Panc1 (cell line): Measurements from ENCODE around the gene UBL5. TPM values are rescaled to one million over a fixed set of nuclear protein-coding genes. Genes with fewer than 3 reads are reported as not detected.

ENCODE experiments used
- ATAC-seq: fragments of 200-7000 bp; cut with Tn5 transposase; 2 replicates; pipeline ENCODE4 v1.9.1; 2020; ENCODE audit warnings: mild to moderate bottlenecking, moderate library complexity
- BruUV-seq: library from RNA; stranded (reverse); fragments of 400-500 nt; replicated peaks from 2 replicates; lab custom pipeline; 2021; lab: Mats Ljungman, UMichigan
- CTCF ChIA-PET: fragments of 300-600 bp; sonication (Branson Sonifier 250); formaldehyde crosslinking; loops from one replicate; lab custom pipeline; 2022; ENCODE audit warnings: antibody characterized with exemption; lab: Charles Lee
- POLR2A ChIA-PET: fragments of 300-600 bp; sonication (Branson Sonifier 250); formaldehyde crosslinking; loops from one replicate; lab custom pipeline; 2022; ENCODE audit warnings: antibody characterized with exemption; lab: Charles Lee
- DNase-seq: peaks from one replicate; pipeline ENCODE4 v3.0.0-alpha.2; 2010; ENCODE audit warnings: low read depth, low spot score
- H3K27ac ChIP-seq: 2 replicates; pipeline ENCODE4 v1.5.1; 2011; ENCODE audit warnings: mild to moderate bottlenecking, low read length, inconsistent platforms
- H3K27me3 ChIP-seq: fragments of 200-500 bp; sonication (Bioruptor generic); 2 replicates; pipeline ENCODE4 v1.6.0; 2014; ENCODE audit warnings: low read length, inconsistent platforms; ENCODE audit not compliant: control insufficient read depth, insufficient read depth
- H3K36me3 ChIP-seq: fragments of 200-500 bp; sonication (Bioruptor generic); 2 replicates; pipeline ENCODE4 v1.5.1; 2014; ENCODE audit warnings: inconsistent platforms, mild to moderate bottlenecking, low read length, moderate library complexity; ENCODE audit not compliant: control insufficient read depth, insufficient read depth
- H3K4me1 ChIP-seq: 2 replicates; pipeline ENCODE4 v1.5.1; 2011; ENCODE audit warnings: inconsistent platforms, mild to moderate bottlenecking, low read length, moderate library complexity; ENCODE audit not compliant: control insufficient read depth, insufficient read depth
- H3K4me3 ChIP-seq, 2 experiments: 2 replicates each; pipeline ENCODE4 v1.5.1; 2011 to 2012; ENCODE audit warnings: low read depth in 2 of 2, low read length in 2 of 2, mild to moderate bottlenecking in 2 of 2, inconsistent platforms in 1 of 2, moderate library complexity in 1 of 2
- H3K9me3 ChIP-seq: fragments of 200-500 bp; sonication (Bioruptor generic); 2 replicates; pipeline ENCODE4 v1.5.1; 2014; ENCODE audit warnings: low read depth, mild to moderate bottlenecking, inconsistent platforms, low read length, moderate library complexity; ENCODE audit not compliant: control insufficient read depth, insufficient read depth
- POLR2AphosphoS5 ChIP-seq: IDR thresholded peaks from 2 replicates; pipeline ENCODE4 v1.6.1; 2012; ENCODE audit warnings: mild to moderate bottlenecking, low read depth, low read length, moderate library complexity
- SIN3A ChIP-seq: IDR thresholded peaks from 2 replicates; pipeline ENCODE4 v1.6.1; 2012; ENCODE audit warnings: low read depth, mild to moderate bottlenecking, low read length, moderate library complexity, borderline replicate concordance; ENCODE audit not compliant: insufficient read depth
- TCF7L2 ChIP-seq: IDR thresholded peaks from 2 replicates; pipeline ENCODE4 v1.6.1; 2011; ENCODE audit warnings: mild to moderate bottlenecking, low read depth, low read length, inconsistent platforms
- in situ Hi-C: cut with HindIII; loops from 2 replicates; pipeline ENCODE4 v1.10.0; 2016; ENCODE audit warnings: low sequenced_read_pairs, low pct_unique_long_range_greater_than_20kb
- intact Hi-C: fragments of 100-400 bp; cut with micrococcal nuclease; formaldehyde crosslinking; loops from one replicate; pipeline ENCODE4 v1.10.0; 2022; ENCODE audit not compliant: unreplicated experiment
- total RNA-seq: library from RNA; stranded (reverse); gene quantifications from one replicate; pipeline ENCODE4 v1.2.1, GENCODE V29; 2021; ENCODE audit not compliant: unreplicated experiment
- TF ChIP-seq, protein P1 (sequence below): fragments of 450-650 bp; IDR thresholded peaks from 2 replicates; pipeline ENCODE4 v1.5.1; 2017; ENCODE audit warnings: mild to moderate bottlenecking
- TF ChIP-seq, protein P2 (sequence below), 2 experiments: IDR thresholded peaks; 2 replicates each; pipeline ENCODE4 v1.6.1; 2011 to 2012; ENCODE audit warnings: low read depth in 2 of 2, control low read depth in 1 of 2, low read length in 1 of 2, mild to moderate bottlenecking in 1 of 2, moderate library complexity in 1 of 2; ENCODE audit not compliant: insufficient read depth in 1 of 2

UBL5 gene
- total RNA-seq, 1 experiment from 2014 or later, result 379 TPM

DNA sequence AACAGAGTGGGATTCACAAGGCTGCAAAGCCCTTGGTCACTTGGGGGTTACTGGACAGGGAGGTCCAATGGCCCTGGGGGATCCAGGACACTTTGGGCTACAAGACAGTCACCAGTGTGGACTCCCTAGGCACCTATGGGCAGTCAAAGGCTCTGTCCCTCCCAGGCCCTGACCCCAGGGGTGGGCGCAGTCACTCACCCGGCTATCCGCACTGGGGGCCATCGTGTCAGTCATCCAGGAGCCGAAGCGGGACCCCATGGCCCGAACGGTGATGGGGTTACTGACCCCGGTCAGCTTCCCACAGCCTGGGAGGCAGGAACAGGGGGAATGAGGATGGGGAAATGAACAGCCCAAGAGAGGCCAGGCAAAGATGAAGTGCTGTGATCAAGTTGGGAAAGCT, 28.9 kb downstream of the UBL5 start:
- Histone ChIP-seq H3K4me1 (no peaks in the 10 kb centered on the region), H3K27ac (no peak overlapping the region), H3K36me3 (no peaks in the 10 kb centered on the region), H3K9me3 (no peaks in the 10 kb centered on the region), H3K4me3 (no peak overlapping the region), H3K27me3 (no peaks in the 10 kb centered on the region)
- no peak for ATAC-seq
- ChIA-PET POLR2A (no interaction called here), CTCF (no interaction called here)
- TF ChIP-seq, protein P1, sequence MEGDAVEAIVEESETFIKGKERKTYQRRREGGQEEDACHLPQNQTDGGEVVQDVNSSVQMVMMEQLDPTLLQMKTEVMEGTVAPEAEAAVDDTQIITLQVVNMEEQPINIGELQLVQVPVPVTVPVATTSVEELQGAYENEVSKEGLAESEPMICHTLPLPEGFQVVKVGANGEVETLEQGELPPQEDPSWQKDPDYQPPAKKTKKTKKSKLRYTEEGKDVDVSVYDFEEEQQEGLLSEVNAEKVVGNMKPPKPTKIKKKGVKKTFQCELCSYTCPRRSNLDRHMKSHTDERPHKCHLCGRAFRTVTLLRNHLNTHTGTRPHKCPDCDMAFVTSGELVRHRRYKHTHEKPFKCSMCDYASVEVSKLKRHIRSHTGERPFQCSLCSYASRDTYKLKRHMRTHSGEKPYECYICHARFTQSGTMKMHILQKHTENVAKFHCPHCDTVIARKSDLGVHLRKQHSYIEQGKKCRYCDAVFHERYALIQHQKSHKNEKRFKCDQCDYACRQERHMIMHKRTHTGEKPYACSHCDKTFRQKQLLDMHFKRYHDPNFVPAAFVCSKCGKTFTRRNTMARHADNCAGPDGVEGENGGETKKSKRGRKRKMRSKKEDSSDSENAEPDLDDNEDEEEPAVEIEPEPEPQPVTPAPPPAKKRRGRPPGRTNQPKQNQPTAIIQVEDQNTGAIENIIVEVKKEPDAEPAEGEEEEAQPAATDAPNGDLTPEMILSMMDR, result no peak
- TF ChIP-seq SIN3A (no peak), POLR2AphosphoS5 (no peak), TCF7L2 (no peak)
- TF ChIP-seq, protein P2, sequence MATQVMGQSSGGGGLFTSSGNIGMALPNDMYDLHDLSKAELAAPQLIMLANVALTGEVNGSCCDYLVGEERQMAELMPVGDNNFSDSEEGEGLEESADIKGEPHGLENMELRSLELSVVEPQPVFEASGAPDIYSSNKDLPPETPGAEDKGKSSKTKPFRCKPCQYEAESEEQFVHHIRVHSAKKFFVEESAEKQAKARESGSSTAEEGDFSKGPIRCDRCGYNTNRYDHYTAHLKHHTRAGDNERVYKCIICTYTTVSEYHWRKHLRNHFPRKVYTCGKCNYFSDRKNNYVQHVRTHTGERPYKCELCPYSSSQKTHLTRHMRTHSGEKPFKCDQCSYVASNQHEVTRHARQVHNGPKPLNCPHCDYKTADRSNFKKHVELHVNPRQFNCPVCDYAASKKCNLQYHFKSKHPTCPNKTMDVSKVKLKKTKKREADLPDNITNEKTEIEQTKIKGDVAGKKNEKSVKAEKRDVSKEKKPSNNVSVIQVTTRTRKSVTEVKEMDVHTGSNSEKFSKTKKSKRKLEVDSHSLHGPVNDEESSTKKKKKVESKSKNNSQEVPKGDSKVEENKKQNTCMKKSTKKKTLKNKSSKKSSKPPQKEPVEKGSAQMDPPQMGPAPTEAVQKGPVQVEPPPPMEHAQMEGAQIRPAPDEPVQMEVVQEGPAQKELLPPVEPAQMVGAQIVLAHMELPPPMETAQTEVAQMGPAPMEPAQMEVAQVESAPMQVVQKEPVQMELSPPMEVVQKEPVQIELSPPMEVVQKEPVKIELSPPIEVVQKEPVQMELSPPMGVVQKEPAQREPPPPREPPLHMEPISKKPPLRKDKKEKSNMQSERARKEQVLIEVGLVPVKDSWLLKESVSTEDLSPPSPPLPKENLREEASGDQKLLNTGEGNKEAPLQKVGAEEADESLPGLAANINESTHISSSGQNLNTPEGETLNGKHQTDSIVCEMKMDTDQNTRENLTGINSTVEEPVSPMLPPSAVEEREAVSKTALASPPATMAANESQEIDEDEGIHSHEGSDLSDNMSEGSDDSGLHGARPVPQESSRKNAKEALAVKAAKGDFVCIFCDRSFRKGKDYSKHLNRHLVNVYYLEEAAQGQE (IDR thresholded peaks at IDR 0.05; ENCODE audit: insufficient read depth in 1 of 2, low read depth in 2 of 2, low read length in 1 of 2), result no peak
- no TSS peak for BruUV-seq
- intact Hi-C loops, result no loop called here
- in situ Hi-C loops, result no loop called here
- DNase-seq, result no peak

DNA sequence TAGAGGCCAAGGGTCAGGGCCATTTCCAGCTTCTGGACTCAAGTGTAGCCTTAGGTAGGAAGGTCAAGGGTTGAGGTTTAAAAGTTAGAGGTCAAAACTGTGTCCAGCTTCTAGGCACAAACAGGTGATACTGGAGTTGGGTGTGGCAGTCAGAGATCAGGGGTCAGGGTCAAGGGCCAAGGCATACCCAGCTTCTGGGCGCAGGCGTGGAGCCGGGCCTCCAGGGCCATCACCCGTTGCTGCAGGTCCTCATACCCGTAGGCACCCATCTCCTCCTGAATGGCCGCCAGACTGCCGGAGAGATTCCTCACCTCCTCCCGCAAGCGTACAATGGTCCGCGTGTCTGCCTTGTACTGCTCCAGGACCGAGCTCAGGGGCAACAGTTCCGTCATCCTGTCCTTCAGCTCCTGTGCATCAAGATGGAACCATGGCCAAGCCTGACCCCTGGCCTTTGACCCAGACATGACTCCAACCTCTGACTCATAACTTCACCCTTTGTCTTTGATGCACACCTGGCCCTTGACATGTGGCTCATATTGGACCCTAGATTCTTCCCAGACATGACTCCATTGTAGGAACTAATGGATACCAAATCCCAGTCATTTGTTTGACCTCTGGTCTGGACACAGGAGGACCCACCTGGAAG, 29.5 kb downstream of the UBL5 start:
- CTCF ChIA-PET, result no interaction called here
- Histone ChIP-seq H3K9me3 (no peaks in the 10 kb centered on the region), H3K36me3 (no peaks in the 10 kb centered on the region), H3K4me3 (no peak overlapping the region), H3K27me3 (no peaks in the 10 kb centered on the region), H3K27ac (no peak overlapping the region), H3K4me1 (no peaks in the 10 kb centered on the region)
- in situ Hi-C loops, result no loop called here
- no TSS peak for BruUV-seq
- POLR2A ChIA-PET, result no interaction called here
- TF ChIP-seq TCF7L2 (no peak), POLR2AphosphoS5 (no peak), SIN3A (no peak)
- TF ChIP-seq, protein P2 (IDR thresholded peaks at IDR 0.05; ENCODE audit: insufficient read depth in 1 of 2, low read depth in 2 of 2, low read length in 1 of 2), result no peak
- TF ChIP-seq, protein P1, result no peak
- ATAC-seq, result no peak
- no peak for DNase-seq
- intact Hi-C loops, result no loop called here
